ENCODE data around the gene MMP2. TPM values are rescaled to one million over a fixed set of nuclear protein-coding genes. Genes with fewer than 3 reads are reported as not detected.

The MMP2 gene
- 0.24 and 0.32 TPM in 2 replicates for total RNA-seq

GRCh38 chr16:55478827-55479429 is at the start of gene MMP2:
Gene MMP2, plus strand, starts transcription at chr16:55479198. Its CDS starts 282 bp downstream, at chr16:55479480.
- intact Hi-C loops (cut with micrococcal nuclease) = loop anchor here (10.0 kb wide), 1 partner anchor 716 kb away; the partner anchor contains the start of gene GNAO1

GRCh38 chr16:55433030-55433429 is 46.0 kb upstream of the MMP2 start:
- intact Hi-C loops (cut with micrococcal nuclease) = no loop called here

- intact Hi-C loops (cut with micrococcal nuclease) = no loop called here
These were observed 45.5 kb upstream of the MMP2 start for GRCh38 chr16:55433535-55433934.

GRCh38 chr16:55434000-55434399 is 45.0 kb upstream of the MMP2 start:
- intact Hi-C loops (cut with micrococcal nuclease) = no loop called here

- intact Hi-C loops (cut with micrococcal nuclease) = no loop called here
These were observed 43.6 kb upstream of the MMP2 start for GRCh38 chr16:55435387-55435786.

- intact Hi-C loops (cut with micrococcal nuclease) = no loop called here
These were observed 42.4 kb upstream of the MMP2 start for GRCh38 chr16:55436587-55436986.

- intact Hi-C loops (cut with micrococcal nuclease) = no loop called here
These were observed 41.4 kb upstream of the MMP2 start for GRCh38 chr16:55437625-55438024.

- intact Hi-C loops (cut with micrococcal nuclease) = no loop called here
These were observed 40.7 kb upstream of the MMP2 start for GRCh38 chr16:55438281-55438680.

GRCh38 chr16:55439101-55439690 is 39.8 kb upstream of the MMP2 start:
- intact Hi-C loops (cut with micrococcal nuclease) = no loop called here

GRCh38 chr16:55443434-55444346 is 35.3 kb upstream of the MMP2 start:
- intact Hi-C loops (cut with micrococcal nuclease) = no loop called here

- intact Hi-C loops (cut with micrococcal nuclease) = no loop called here
These were observed 34.1 kb upstream of the MMP2 start for GRCh38 chr16:55444754-55445485.

GRCh38 chr16:55447231-55447630 is 31.8 kb upstream of the MMP2 start:
- intact Hi-C loops (cut with micrococcal nuclease) = no loop called here

- intact Hi-C loops (cut with micrococcal nuclease) = no loop called here
These were observed 26.0 kb upstream of the MMP2 start for GRCh38 chr16:55452996-55453395.

- intact Hi-C loops (cut with micrococcal nuclease) = no loop called here
These were observed 25.1 kb upstream of the MMP2 start for GRCh38 chr16:55453909-55454308.

- intact Hi-C loops (cut with micrococcal nuclease) = no loop called here
These were observed 24.1 kb upstream of the MMP2 start for GRCh38 chr16:55454861-55455260.

- intact Hi-C loops (cut with micrococcal nuclease) = loop anchor here (10.0 kb wide), 1 partner anchor 1243 kb away; no protein-coding TSS in a partner anchor
These were observed 16.8 kb upstream of the MMP2 start for GRCh38 chr16:55462241-55462640.

- intact Hi-C loops (cut with micrococcal nuclease) = loop anchor here (2.0 to 10.0 kb wide), 3 partner anchors 36 to 1240 kb away; no protein-coding TSS in a partner anchor
These were observed 14.6 kb upstream of the MMP2 start for GRCh38 chr16:55464375-55464774.

- intact Hi-C loops (cut with micrococcal nuclease) = loop anchor here (1.0 to 10.0 kb wide), 8 partner anchors 36 to 1915 kb away; no protein-coding TSS in a partner anchor
These were observed 13.7 kb upstream of the MMP2 start for GRCh38 chr16:55465077-55465896.

- intact Hi-C loops (cut with micrococcal nuclease) = loop anchor here (10.0 kb wide), 1 partner anchor 1239 kb away; no protein-coding TSS in a partner anchor
These were observed 12.8 kb upstream of the MMP2 start for GRCh38 chr16:55466209-55466608.

- intact Hi-C loops (cut with micrococcal nuclease) = loop anchor here (10.0 kb wide), 1 partner anchor 1237 kb away; no protein-coding TSS in a partner anchor
These were observed 11.1 kb upstream of the MMP2 start for GRCh38 chr16:55467898-55468297.

All from T-helper 1 cell treated with Interleukin-12 subunit alpha and Interleukin-12 subunit beta and Interleukin-4 antibody, amounts not matched to agents 30 ng/mL and 1 ng/mL, for 36 hours (primary cell).